Activated CD8-positive, alpha-beta memory T cell treated with anti-CD3 and anti-CD28 coated beads for 48 hours (primary cell): ENCODE results near the gene TFB2M.
A peak's percentile ranks its signal among the peaks of the same experiment; 100 is the strongest.

Source experiments
- DNase-seq, 3 experiments: peaks; one replicate each; pipeline ENCODE4 v3.0.0-alpha.2; 2020; ENCODE audit warnings: low read depth in 2 of 3, low spot score in 2 of 3

The TFB2M gene

DNA sequence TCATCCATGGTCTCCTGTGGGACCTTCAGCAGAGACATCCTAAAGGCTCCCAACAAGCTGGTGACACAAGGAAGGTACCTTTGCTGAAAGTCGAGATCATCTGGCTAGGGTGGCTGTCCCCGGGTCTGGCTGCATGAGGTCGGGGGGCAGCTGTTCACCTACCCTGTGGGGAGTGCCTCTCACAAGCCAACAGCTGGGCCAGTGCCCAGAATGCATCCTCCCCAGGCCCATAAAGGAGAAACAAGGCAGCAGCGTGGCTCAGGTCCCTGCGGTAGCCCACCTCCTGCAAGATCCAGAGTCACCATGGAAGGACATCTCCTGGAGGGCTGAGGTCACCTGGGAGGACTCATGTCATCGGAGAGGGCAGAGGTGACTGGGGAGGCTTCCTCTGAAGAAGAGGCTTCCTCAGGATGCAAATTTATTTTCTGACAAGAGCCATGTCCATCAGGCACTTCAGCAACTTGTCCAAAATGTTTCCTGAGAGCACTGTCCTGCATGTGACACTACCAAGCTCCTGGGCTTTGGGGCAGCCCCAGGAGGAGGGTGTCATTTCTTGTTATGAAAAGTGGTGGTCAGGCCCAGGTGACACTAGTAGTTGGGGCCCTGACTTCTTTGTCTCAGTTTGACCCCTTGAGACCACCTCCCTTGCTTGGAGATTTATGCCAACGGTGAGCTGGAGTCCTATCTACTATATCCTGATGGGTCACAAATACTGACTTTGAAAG is 52.3 kb downstream of the TFB2M start:
- DNase-seq = no peak

DNA sequence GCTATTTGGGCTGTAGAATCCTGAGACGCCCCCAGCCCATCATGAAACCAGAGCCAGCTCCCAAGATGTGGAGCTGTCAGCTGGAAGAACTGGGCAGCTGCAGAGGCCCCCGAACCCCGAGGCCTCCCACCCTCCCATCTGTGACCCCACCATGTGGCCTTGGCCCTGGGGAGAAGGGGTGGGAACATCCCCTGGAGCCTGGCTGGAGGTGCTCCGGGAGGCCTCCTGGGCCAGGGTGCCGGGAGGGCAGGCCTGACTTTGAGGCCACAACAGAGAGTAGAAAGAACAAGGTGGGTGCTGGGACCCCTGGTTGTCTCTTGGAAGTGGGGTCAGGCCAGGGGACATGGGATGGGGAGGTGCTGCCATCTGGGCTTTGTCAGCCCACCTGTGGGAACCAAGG is 53.0 kb downstream of the TFB2M start:
- DNase-seq = no peak

DNA sequence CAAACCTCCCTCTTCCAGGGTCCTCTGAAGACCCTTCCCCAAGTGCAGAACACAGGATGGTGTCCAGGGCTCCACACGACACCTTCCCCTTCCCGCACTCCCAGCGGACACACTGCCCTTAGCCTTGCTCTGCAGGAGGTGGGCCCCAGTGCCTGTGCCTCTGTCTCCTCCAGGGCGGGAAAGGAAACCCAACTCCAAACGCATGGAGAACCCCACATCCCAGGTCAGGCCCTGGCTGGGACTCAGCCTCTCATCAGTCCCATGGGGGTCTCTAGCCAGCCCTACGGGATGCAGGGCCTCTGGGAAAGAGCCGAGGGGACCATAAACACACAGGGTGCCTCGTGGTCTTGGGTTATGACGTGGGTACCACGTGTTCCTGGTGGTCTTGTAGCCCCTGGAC is 53.4 kb downstream of the TFB2M start:
- DNase-seq = no peak

DNA sequence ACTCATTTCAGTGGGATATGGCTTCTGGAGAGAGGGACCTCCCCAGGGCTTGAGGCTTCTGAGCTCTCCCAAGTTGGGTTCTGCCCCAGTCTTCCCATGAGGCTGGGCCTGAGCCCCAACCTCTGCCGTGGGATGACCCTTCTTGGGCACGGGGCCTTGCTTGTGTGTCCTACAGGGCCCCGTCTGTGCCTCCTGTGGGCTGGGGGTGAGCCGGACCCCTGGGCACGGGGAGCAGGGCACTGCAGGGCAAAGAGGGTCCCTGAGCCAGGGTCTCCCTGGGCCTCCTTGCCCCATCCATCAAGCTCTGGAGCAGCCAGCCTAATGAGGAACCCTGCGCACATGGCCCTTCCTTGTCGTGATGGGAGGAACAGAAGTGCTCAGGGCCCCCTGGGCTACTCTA is 53.8 kb downstream of the TFB2M start:
- no peak for DNase-seq

DNA sequence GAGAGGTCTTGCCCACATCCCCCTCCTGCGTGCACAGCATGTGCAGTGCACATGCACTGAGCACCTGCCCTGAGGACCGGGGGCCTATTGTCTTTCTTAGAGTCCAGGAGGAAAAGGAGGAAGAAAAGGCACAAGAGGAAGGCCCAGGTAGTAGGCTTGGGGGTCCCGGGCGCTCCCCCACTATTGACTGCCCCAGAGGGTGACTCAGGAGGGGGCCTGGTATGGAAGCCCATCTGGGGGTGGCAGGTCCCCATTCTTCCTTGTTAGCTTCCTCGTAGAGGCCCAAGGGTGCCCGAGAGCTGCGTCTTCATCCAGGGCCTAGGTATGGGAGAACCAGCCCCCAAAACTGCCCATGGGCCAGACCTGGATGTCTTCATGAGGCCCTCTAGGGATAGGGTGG is 54.9 kb downstream of the TFB2M start:
- no peak for DNase-seq

DNA sequence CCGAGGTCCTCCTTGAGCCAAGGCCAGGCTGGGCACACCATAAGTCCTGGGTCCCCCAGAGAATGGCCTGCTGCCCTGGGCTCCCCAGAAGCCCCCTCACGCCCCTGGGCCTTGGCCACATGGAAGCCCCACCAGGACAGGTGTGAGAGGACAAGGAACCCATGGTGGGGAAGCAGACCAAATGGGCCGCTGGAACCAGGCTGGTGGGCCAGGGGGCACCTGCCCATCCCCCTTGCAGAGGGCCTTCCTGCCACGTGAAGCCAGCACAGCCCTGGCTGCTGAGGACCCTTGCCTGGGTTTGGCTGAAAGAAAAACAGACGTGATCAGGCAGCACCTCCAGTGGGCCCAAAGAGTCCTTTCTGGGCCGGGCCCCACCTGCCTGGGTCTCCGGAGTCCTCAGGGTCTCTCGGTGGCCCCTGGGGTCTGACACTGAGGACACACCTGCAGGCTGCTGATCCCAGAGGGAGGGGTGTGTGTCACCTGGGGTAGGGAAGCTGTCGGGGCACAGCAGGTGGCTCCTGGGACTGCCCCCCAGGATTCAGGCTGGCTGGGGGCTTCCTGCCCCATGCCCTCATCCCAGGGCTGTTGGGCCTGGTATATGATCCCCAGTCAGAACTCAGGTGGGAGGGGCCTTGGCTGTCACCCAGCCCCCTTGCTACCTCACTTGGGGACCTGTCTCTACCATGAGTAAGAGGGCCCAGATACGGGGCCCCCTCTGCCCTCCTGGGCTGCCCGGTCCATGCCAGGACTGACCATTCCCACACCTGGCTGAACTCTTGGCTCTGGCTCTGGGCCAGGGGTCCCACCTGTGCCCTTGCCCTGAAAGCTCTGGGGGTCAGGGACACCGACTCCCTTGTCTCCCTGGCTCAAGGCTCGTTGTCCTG is 55.7 kb downstream of the TFB2M start:
- no peak for DNase-seq

DNA sequence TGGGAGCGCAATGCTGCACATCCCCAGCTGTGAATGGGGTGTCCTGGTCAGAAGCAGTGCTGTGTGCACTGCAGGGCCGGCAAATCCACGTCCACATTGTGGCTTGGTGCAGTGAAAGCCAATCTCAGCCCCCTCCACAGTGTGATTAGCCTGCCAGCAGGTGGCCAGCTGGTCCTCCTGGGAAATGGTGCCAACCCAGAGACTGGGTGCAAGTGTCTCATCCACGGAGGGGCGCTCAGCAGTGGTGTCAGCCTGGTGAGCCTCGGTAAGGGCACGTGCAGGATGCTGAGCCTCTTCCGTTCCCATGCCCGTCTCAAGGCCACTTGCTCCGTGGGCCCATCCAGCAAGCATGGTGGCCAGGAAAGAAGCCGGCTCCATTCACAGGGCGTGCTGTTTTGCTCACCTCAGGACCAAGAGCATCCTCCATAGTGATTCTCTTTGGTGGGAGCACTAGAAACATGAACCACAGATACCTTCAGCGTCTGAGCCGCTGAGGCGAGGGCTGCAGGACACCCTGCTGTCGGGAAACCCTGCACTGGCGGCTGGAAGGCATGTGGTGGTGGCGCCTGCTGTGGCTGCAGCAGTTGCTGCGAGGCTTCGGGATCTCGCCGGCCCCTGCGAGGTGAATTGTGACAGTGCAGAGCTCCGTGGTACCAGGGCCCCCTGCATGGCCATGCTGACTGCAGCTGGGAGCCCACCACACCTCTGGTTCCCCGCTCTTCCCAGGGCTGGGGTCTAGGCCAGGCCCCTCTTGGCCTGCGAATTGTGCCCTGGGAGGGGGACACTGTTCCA is 57.0 kb downstream of the TFB2M start:
- no peak for DNase-seq

DNA sequence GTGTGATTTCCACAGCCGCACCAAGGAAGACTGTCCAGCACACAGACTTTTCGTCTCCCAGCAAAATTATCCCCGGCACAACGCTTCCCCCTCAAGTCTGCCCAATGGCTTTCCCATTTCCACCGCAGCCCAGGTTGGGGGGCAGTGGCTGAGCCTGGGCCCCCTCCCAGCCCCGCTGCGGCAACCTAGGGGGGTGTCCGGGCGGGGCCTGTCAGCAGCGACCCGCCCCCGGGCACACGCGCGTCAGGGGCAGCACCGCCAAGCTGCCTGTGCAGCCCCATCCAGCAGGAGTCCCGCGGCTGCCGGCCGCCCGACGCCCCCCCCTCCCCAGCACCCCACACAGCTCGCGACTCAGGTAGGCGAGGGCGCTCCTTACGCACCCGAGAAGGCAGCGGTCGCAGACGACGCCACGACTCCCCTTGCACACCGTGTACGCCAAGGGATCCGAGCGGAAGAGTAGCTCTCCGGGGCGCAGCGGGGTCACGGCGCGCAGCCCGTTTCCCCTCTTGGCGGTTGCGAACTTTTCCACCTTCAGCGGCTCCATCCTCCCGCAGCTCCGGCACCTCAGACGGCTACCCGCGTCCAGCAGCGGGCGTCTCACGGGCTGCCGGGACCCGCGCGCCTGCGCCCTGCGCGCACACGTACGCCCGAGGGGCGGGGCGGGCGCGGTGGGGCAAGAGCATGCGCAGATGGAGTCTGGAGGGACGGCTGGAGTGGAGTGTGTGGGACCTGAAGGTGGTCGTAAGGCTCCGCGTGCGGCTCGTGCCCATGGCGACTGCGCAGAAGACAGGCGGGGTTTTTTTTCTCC is 59.2 kb downstream of the TFB2M start, which contains the start of gene SMYD3:
TSS of gene SMYD3 (minus strand) at position 606 of the 808 bp plus-strand sequence.
- DNase-seq = peak; percentile 41 to 52 (median 52)

DNA sequence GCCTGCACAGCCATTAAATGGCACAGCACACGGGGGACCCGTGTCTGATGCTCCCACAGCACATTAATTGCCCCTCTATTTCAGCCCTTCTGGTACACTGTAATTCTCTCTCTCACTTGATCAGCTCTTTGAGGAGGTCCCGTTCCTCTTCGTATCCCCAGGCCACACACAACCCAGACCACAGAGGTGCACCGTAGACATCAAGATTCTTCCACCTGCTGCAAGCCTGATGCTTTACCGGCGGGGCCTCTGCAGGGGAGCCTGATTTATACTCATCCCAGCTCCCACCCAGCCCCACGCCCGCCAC is 59.7 kb downstream of the TFB2M start:
- DNase-seq = no peak

DNA sequence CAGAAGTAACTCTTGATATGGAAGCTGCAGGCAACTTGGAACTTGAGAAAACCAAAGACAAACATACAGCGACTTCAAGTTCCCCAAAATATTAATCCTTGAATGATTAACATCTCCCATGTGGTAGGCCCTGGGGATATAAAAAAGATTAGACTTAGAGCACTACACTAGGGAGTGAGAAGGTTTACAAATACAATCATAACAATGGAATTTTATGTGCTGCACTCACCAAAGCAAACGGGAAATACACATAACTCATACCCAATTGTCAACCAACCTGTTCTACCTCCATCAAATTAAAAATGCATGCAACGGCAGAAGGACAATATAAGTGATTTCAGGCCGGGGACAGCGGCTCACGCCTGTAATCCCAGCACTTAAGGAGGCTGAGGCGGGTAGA is 62.7 kb downstream of the TFB2M start:
- DNase-seq = no peak

DNA sequence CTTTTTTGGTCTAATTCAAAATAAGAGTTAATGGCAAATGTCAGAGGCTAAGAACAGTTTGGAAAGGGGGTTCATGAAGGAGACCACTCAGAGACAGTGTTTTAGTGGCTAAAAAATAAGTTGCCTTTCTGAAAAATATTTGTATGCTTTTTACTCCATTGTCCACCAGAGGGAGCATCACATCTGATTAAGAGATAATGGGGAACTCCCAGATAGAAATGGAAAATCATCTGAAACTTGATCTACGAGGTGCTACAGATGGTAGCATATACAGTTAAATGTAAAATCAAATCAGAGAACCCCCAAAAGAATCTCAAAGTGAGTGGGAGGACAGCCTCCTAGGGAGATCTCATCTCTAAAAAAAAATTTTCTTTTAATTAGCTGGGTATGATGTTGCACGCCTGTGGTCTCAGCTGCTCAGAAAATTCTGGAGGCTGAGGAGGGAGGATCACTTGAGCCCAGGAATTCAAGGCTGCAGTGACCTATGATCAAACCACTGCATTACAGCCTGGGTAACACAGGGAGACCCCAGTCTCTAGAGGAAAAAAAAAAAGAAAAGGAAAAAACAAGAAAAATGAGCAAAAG is 68.6 kb downstream of the TFB2M start:
- no peak for DNase-seq

DNA sequence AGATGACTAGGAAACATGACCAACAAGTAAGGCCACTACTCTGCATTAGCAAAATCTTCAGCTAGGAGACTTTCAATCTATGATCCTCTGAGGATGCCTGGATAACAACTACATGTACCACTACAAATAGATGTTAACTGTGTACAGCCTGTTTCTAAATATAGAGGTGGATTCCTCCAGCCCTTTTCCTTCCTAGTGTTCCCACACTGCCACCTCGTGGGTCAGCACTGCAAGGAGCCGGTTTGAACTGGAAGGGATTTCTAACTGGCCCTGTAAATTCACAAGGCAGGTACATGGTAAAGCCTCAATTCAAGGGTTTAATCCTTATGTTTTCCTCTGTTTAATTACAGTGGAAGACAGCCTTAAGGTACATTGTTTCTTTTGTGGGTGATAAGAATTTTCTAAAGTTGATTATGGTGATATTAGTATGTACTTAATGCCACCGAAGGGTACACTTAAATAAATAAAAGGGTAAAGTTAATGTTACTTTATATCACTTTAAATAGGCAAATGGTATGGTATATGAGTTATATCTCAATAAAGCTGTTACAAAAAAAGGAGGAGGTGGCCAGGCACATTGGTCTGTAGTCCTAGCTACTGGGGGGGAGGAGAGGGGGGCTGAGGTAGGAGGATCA is 73.3 kb downstream of the TFB2M start:
- DNase-seq = no peak

DNA sequence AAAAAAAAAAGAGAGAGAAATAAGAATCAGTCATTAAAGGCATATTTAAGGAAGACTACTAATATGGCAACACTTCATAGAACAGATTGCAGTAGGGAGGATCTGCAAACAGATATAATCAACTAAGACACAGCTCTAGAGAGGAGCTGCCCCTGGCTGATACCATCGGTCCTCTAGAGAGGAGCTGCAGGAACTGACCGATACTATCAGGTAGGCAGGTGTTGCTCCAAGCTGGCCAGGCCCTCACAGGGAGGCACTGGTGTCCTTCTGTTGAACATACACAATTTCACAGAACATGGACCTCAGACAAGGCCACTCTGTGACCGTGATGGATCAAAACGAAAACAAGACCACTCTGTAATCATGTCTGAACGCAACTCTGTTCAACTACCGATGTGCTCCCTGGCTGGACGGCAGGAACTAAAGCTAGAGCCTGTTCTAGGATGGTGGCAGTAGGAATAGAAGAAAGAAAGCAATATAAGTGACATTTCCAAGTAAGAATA is 74.5 kb downstream of the TFB2M start:
- no peak for DNase-seq
